Measurements from ENCODE around the gene SMC1B. TPM values are rescaled to one million over a fixed set of nuclear protein-coding genes. Genes with fewer than 3 reads are reported as not detected.
"Not testable (repeated sequence)": the region's sequence is repeated elsewhere in the genome, so short reads cannot be mapped to it uniquely, and the experiment has no call there.

The SMC1B gene
- total RNA-seq, 2 experiments from 2014 or later, result 1.8 TPM

- no peaks in the 10 kb centered on the region for H3K36me3 Mint-ChIP-seq (ENCODE audit: low read depth)
- no peak for TF ChIP-seq CTCF (IDR thresholded peaks at IDR 0.05)
- intact Hi-C loops (cut with micrococcal nuclease), result no loop called here
- ATAC-seq, result no peak
- ChIA-PET POLR2A (interaction anchor here (1.0 kb wide), 1 partner anchor 36 kb away, joined by 3 read pairs; no protein-coding TSS in a partner anchor), CTCF (no interaction called here)
- no peaks in the 10 kb centered on the region for H3K9me3 Mint-ChIP-seq
- peaks cover 22% of the 10 kb centered on the region for H3K4me1 Mint-ChIP-seq (ENCODE audit: low read depth)
- no peak for DNase-seq
- no peak overlapping the region for H3K27ac Mint-ChIP-seq
- H3K27me3 Mint-ChIP-seq, result no peaks in the 10 kb centered on the region
- H3K4me3 Mint-ChIP-seq, result no peak overlapping the region
These were observed 114.4 kb downstream of the SMC1B start for GRCh38 chr22:45298934-45299505.

- TF ChIP-seq CTCF (IDR thresholded peaks at IDR 0.05), result no peak
- H3K27me3 Mint-ChIP-seq, result no peaks in the 10 kb centered on the region
These were observed 116.6 kb downstream of the SMC1B start for GRCh38 chr22:45296628-45297297.

GRCh38 chr22:45295492-45295891 lies 117.9 kb downstream of the SMC1B start:
- no peak overlapping the region for H3K4me3 Mint-ChIP-seq
- ChIA-PET CTCF (interaction anchor here (1.4 kb wide), 1 partner anchor 18 kb away, joined by 5 read pairs; no protein-coding TSS in a partner anchor), POLR2A (no interaction called here)
- intact Hi-C loops (cut with micrococcal nuclease), result no loop called here
- no peaks in the 10 kb centered on the region for H3K9me3 Mint-ChIP-seq
- H3K27ac Mint-ChIP-seq, result no peak overlapping the region
- H3K4me1 Mint-ChIP-seq (ENCODE audit: low read depth), result peaks cover 15% of the 10 kb centered on the region
- DNase-seq (no peak), ATAC-seq (no peak)
- no peaks in the 10 kb centered on the region for H3K36me3 Mint-ChIP-seq (ENCODE audit: low read depth)
- TF ChIP-seq CTCF (IDR thresholded peaks at IDR 0.05), result no peak
- H3K27me3 Mint-ChIP-seq, result no peaks in the 10 kb centered on the region

More at GRCh38 chr22:45296628-45297297, 116.6 kb downstream of the SMC1B start:
- peak; percentile 46 for DNase-seq
- Mint-ChIP-seq H3K27ac (peak overlapping the region; percentile 73), H3K4me1 (ENCODE audit: low read depth) (peaks cover 15% of the 10 kb centered on the region), H3K36me3 (ENCODE audit: low read depth) (no peaks in the 10 kb centered on the region), H3K9me3 (no peaks in the 10 kb centered on the region), H3K4me3 (no peak overlapping the region)
- CTCF ChIA-PET, result no interaction called here
- ATAC-seq, result peak; percentile 78
- POLR2A ChIA-PET, result interaction anchor here (1.0 kb wide), 1 partner anchor 128 kb away, joined by 3 read pairs; no protein-coding TSS in a partner anchor
- intact Hi-C loops (cut with micrococcal nuclease), result no loop called here

GRCh38 chr22:45295004-45295403 lies 118.4 kb downstream of the SMC1B start:
- H3K9me3 Mint-ChIP-seq; H3K27ac Mint-ChIP-seq; DNase-seq; H3K27me3 Mint-ChIP-seq; intact Hi-C loops (cut with micrococcal nuclease); ATAC-seq; H3K4me3 Mint-ChIP-seq; H3K36me3 Mint-ChIP-seq (ENCODE audit: low read depth): not testable (repeated sequence)
- CTCF ChIA-PET, result interaction anchor here (1.4 kb wide), 1 partner anchor 18 kb away, joined by 5 read pairs; no protein-coding TSS in a partner anchor
- H3K4me1 Mint-ChIP-seq (ENCODE audit: low read depth), result peaks cover 15% of the 10 kb centered on the region
- POLR2A ChIA-PET, result interaction anchor here (0.9 kb wide), 1 partner anchor 13 kb away, joined by 4 read pairs; no protein-coding TSS in a partner anchor

Other genes with a start within 250 kb of the SMC1B start
- 100 to 1,000 TPM; 123 to 133 TPM for gene NUP50, start 249.7 kb downstream of the SMC1B start, total RNA-seq
- gene KIAA0930, start 172.7 kb downstream of the SMC1B start, total RNA-seq, result 10 to 100 TPM; 38.4 to 40.4 TPM
- gene UPK3A, start 128.7 kb downstream of the SMC1B start, total RNA-seq, result not detected
- gene FAM118A, start 103.7 kb downstream of the SMC1B start, total RNA-seq, result 10 to 100 TPM; 30.6 to 32.4 TPM
- 10 to 100 TPM in 1 of 2 experiments, 1 to 10 TPM in 1; 9.5 to 10.4 TPM for gene RIBC2, start 94 bp upstream of the SMC1B start, total RNA-seq
- gene FBLN1, start 89.3 kb upstream of the SMC1B start, total RNA-seq, result under 1 TPM in 1 of 2 experiments, not detected in 1; 0.56 TPM

Measured in activated CD8-positive, alpha-beta T cell treated with anti-CD3 and anti-CD28 coated beads for 36 hours (primary cell).